Epithelial cell of proximal tubule (primary cell): Measurements from ENCODE around the gene HBD. TPM values are rescaled to one million over a fixed set of nuclear protein-coding genes. Genes with fewer than 3 reads are reported as not detected.
A peak's percentile ranks its signal among the peaks of the same experiment; 100 is the strongest.

Experiments used
- DNase-seq: peaks from one replicate; pipeline ENCODE4 v3.0.0-alpha.2; 2011; ENCODE audit warnings: low read depth
- H3K4me3 ChIP-seq: 2 replicates; pipeline ENCODE4 v1.5.1; 2011; ENCODE audit warnings: low read depth, mild to moderate bottlenecking, low read length
- total RNA-seq: library from RNA; depleted of rRNA; stranded (reverse); fragments of >200 nt; gene quantifications from 2 replicates; pipeline ENCODE4 v1.2.3, GENCODE V29; 2015
- TF ChIP-seq, protein P1 (sequence below): conservative IDR thresholded peaks from 2 replicates; pipeline ENCODE4 v1.5.1; 2012; ENCODE audit warnings: low read depth, mild to moderate bottlenecking, low read length

HBD gene
- not detected in 2 replicates for total RNA-seq

DNA sequence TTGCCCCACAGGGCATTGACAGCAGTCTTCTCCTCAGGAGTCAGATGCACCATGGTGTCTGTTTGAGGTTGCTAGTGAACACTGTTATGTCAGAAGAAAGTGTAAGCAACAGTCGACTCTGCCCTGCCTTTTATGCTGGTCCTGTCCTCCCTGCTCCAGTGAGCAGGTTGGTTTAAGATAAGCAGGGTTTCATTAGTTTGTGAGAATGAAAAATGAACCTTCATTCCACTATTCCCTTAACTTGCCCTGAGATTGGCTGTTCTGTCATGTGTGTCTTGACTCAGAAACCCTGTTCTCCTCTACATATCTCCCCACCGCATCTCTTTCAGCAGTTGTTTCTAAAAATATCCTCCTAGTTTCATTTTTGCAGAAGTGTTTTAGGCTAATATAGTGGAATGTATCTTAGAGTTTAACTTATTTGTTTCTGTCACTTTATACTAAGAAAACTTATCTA lies at the start of gene HBD:
Gene HBD (minus strand): TSS at position 103 of the 454 bp plus-strand sequence. CDS start 50 bp downstream, at position 53.
- H3K4me3 ChIP-seq: no peak within 1 kb of the TSS
- DNase-seq: no peak
- TF ChIP-seq, protein P1, sequence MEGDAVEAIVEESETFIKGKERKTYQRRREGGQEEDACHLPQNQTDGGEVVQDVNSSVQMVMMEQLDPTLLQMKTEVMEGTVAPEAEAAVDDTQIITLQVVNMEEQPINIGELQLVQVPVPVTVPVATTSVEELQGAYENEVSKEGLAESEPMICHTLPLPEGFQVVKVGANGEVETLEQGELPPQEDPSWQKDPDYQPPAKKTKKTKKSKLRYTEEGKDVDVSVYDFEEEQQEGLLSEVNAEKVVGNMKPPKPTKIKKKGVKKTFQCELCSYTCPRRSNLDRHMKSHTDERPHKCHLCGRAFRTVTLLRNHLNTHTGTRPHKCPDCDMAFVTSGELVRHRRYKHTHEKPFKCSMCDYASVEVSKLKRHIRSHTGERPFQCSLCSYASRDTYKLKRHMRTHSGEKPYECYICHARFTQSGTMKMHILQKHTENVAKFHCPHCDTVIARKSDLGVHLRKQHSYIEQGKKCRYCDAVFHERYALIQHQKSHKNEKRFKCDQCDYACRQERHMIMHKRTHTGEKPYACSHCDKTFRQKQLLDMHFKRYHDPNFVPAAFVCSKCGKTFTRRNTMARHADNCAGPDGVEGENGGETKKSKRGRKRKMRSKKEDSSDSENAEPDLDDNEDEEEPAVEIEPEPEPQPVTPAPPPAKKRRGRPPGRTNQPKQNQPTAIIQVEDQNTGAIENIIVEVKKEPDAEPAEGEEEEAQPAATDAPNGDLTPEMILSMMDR: no peak

DNA sequence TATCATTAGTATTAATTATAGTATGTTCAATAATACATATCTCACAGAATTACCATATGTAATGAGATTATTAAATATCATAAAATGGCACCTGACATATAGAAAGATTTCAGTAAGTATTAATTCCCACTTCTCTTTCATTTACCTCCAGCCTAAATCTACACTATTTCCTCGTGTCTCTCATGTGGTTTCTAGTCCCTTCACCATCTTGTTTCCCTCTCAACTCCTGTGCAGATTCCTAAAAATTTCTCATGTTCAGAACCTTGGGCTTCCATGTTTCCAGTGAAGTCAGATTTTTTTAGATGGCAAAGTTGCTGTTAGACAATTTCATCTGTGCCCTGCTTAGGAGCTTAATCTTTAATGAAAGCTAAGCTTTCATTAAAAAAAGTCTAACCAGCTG lies 49.6 kb upstream of the HBD start:
- DNase-seq: no peak
- TF ChIP-seq, protein P1: no peak
- H3K4me3 ChIP-seq: no peak overlapping the region

DNA sequence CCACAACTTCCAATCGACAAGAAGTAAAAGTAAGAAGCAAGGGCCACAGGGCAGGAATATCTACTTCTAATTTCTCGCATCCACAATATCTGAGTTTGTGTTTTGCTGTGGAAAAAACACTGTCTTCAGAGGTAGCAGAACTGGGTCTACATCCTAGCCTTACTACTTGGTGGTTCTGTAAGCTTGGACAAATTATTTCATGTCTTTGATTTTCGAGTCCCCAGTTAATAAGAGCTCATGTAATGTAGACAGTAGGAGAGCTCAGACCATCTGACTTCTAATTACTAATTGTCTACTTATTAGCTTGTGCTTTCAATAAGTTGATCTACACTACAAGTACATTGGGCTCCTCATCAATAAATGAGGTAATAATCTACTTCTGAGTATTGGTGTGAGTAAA lies 48.8 kb upstream of the HBD start:
- no peak for DNase-seq
- TF ChIP-seq, protein P1: no peak
- no peak overlapping the region for H3K4me3 ChIP-seq

DNA sequence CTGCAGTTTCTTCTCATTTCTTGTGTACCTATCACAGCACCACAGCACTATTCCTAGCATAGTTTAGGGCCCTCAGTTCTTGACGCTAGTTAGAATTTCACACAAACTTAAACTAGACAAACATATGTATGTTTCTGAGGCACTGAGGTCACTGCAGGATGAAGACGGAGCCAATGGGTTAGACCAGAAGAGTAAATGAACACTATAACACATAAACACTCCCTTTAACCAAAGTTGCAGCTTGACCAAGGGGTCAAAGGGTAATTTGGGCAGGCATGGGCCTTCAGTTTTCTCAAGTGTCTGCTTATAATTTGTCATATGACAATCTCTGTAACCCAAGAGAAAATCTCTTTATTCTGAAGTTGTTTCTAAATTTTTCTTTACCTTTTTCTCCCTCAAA lies 48.3 kb upstream of the HBD start:
- TF ChIP-seq, protein P1: no peak
- no peak for DNase-seq
- no peak overlapping the region for H3K4me3 ChIP-seq

DNA sequence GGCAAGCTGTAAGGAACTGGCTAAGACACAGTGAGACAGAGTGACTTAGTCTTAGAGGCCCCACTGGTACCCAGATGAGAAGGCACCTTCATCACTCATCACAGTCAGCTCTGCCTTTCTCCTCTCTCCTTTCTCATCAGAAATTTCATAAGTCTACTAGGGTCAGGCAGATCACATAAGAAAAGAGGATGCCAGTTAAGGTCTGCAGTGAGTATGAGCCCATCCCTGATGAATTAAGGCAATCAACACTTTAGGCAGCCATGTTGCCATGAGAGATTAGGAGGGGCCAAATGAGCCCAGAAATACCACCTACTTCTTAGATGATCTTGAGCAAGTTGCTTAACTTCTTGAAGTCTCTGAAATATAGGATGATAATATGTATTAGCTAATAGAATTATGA lies 47.3 kb upstream of the HBD start:
- TF ChIP-seq, protein P1: no peak
- DNase-seq: no peak
- no peak overlapping the region for H3K4me3 ChIP-seq

DNA sequence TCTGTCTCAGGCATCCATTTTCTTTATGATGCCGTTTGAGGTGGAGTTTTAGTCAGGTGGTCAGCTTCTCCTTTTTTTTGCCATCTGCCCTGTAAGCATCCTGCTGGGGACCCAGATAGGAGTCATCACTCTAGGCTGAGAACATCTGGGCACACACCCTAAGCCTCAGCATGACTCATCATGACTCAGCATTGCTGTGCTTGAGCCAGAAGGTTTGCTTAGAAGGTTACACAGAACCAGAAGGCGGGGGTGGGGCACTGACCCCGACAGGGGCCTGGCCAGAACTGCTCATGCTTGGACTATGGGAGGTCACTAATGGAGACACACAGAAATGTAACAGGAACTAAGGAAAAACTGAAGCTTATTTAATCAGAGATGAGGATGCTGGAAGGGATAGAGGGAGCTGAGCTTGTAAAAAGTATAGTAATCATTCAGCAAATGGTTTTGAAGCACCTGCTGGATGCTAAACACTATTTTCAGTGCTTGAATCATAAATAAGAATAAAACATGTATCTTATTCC lies 46.4 kb upstream of the HBD start:
- TF ChIP-seq, protein P1: no peak
- peak; percentile 93 for DNase-seq
- no peak overlapping the region for H3K4me3 ChIP-seq

DNA sequence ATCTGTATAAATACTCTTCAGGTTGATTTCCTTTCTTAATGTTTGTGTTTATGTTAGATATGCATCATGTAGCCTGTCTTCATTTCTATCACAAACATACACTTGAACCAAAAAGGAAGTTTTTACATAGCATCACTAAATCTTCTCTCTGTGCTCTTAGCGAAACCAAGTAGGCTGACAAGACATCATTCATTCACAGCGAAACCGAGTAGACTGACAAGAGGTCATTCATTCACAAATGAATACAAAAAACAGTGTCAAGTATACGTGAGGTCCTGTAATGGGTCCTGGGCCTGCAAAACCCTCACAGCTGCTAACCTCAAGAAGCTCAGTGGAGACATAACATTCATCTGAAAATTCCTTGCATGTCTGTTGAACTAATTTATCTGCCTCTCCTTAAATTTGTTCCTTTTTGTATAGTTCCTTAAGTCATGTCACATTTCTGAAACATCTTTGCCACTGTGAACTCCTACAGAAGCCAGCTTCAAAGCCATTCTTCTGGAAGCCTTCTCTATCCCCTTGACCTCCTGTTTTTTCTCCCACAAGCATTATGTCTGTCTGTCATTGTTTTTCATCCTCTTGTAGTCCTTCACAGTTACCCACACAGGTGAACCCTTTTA lies 45.3 kb upstream of the HBD start:
- no peak for DNase-seq
- no peak overlapping the region for H3K4me3 ChIP-seq
- TF ChIP-seq, protein P1: no peak
